UCSD-AML1 (cell line): ENCODE results near the gene PCBP1.
"Not testable (repeated sequence)": the region's sequence is repeated elsewhere in the genome, so short reads cannot be mapped to it uniquely, and the experiment has no call there.

Source experiments
- DNase-seq: peaks from one replicate; lab custom pipeline; 2025; ENCODE audit not compliant: unreplicated experiment; lab: John Stamatoyannopoulos, UW

Gene PCBP1

DNA sequence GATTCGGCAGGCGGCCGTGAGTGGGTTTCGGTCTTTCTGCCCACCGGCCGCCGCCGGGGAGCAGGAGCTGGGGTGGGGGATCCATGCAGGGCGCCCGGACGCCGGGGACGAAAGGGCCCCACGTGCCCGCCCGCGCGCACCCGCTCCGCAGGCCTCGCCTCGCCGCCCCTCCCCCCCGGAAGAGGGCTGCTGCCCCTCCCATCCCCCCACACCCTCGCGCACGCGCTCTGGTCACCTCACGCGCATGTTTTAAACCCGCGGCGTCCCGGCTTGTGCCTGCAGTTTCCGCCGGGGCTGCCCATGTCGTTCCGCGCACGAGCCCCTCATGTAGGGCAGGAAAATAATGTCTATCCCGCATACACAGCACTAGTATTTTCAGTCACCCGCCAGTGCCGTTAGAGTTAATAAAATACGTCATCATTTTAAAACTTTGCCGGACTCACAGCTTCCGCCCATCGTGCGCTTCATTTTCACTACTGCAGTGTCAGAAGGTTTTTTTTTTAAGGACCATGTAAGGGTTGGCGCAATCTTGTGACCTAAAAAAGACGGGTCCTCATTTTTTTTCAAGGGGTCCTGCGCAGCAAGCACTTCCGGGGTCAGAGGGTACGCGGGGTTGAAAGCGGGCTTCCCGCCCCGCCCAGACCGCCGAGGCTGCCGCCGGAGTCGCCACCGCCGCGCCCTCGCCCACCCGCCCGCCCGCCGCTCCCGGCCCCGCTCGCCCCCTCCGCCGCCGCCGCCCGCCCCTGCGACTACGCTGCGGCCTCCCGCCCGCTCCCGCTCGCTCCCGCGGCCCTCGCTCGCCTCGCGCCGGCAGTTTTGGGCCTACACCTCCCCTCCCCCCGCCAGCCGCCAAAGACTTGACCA lies at the start of gene PCBP1:
PCBP1 (plus strand) TSS at position 640 of the 864 bp plus-strand sequence. CDS start 267 bp downstream, outside the sequence.
- peak; percentile 94 for DNase-seq

DNA sequence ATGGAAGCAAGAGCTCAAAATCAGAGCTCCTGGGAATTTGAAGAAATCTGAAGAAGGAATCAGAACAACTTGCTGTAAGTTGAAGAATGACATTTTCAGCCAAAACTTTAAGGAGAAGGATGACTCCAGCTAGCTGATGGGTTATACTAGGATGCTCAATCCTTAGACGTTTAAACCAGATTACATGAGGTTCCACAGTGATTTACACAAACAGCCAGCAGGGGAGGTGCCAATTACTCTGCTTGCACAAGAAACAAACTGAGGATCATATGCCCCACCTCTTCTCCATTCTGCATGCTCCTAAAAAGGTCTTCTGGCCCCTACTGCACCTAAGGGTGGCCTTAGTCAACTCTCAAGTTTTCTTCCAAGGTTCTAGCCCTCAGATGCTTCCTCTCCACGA lies 47.9 kb upstream of the PCBP1 start:
- DNase-seq, result no peak

- DNase-seq, result no peak
These were observed 45.6 kb upstream of the PCBP1 start for GRCh38 chr2:70041663-70042062.

GRCh38 chr2:70042246-70042645 lies 45.0 kb upstream of the PCBP1 start:
- DNase-seq, result no peak

- peak; percentile 40 for DNase-seq
These were observed 43.9 kb upstream of the PCBP1 start for GRCh38 chr2:70043252-70043875.

DNA sequence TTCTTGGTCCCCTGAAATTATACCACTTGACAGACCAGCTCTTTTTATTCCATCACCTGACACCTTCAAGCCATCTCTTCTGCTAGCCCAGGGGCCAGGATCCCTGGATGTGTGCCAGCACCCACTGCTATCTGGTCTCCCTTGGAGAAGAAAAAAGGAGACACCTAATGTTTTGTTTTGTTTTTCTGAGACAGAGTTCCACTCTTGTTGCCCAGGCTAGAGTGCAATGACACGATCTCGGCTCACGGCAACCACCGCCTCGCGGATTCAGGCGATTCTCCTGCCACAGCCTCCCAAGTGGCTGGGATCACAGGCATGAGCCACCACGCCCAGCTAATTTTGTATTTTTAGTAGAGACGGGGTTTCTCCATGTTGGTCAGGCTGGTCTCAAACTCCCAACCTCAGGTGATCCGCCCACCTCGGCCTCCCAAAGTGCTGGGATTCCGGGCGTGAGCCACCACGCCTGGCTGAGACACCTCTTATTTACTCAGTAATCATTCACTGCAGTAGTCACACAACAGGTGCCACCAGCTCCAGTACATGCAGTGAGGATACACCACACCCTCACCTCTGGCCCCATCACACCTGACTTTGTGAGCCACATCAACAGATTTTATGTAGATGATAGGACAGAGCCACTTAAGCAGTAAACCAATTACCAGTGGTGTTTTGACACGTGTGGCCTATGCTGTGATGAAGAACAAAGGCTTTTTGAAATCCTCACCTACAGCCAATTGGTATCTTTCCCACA lies 42.8 kb upstream of the PCBP1 start:
- no peak for DNase-seq

DNA sequence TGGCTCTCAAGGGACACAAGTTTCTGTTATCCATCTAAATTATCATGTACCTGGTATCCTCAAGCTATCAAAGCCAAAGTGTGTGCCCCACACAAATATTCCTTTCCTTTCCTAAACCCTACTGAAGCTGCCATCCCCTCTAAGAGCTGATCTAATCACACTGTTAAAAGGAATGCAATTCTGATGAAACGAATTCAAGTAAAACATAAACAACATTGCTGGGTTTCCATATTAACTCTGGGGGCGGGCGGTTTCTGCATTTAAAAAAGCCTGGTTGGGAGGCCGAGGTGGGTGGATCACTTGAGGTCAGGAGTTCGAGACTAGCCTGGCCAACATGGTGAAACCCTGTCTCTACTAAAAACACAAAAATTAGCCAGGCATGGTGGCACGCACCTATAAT lies 41.9 kb upstream of the PCBP1 start:
- DNase-seq, result no peak

DNA sequence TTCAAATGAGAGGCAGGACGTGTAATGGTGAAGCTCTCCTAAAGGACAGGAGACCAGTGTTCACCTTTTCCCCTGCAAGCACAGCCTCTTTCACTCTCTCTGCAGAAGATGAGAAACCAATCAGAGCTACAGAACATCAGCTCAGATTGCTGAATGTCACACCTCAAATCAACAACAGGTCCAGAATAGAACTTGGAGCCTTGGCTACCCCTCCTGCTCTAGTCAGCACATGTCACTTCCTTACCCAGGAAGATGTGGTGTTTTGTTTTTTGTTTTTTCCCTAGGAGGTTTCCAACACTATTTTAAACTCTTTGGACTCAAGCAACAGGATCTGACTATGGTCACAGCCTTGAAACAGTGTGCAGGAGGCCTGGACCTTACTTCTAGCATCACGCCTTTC lies 41.3 kb upstream of the PCBP1 start:
- no peak for DNase-seq

GRCh38 chr2:70046534-70046933 lies 40.7 kb upstream of the PCBP1 start:
- DNase-seq, result no peak

DNA sequence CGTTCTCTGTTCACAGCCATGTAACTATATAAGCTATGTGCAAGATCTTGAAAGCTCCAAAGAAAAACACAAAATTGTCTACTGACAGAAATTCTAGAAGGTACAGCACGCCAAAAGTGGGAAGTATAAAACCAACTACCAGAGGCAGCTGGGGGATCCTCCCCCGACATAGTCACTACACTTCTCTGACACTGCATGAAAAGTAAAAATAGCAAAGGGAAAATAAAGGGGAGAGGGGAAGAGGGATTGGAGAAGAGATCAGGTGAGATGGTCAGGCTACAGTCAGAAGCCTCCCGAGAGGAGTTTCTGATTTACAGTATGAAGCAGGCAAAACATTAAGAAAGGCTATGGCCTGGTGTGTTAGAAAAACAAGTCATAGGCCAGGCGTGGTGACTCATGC lies 39.8 kb upstream of the PCBP1 start:
- DNase-seq, result no peak

- DNase-seq, result no peak
These were observed 38.0 kb upstream of the PCBP1 start for GRCh38 chr2:70049255-70049654.

DNA sequence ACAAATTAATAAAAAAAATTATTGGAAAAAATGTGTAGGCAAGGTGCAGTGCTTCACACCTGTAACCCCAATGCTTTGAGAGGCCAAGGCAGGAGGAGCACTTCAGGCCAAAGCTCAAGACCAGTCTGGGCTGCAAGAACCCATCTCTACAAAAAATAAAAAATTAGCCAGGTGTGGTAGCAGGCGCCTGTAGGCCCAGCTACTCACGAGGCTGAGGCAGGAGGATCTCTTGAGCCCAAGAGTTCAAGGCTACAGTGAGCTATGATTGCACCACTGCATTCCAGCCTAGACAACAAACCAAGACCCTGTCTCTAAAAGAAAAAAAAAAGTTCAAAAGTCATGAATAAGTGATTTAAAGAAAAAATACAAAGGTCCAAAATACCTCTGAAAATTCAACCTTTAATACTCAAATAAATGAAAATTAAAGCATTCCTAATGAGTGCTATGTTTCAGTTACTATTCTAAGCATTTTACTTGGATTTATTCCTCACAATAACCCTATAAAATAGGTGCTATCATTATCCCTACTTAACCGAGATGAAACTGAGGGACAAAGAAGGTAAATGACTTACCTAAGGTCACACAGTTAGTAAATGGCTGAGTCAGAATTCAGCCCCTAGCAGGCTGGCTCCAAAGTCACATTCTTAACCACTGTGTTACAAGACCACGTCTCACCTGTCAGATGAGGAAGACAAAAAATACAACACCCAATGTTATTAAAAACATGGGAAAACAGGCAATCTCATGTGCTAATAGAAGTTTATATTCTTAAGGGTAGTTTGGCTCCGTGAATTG lies 36.4 kb upstream of the PCBP1 start:
- DNase-seq, result no peak

- not testable (repeated sequence) for DNase-seq
These were observed 32.0 kb upstream of the PCBP1 start for GRCh38 chr2:70055259-70055658.

GRCh38 chr2:70061317-70061716 lies 26.0 kb upstream of the PCBP1 start:
- DNase-seq, result no peak

DNA sequence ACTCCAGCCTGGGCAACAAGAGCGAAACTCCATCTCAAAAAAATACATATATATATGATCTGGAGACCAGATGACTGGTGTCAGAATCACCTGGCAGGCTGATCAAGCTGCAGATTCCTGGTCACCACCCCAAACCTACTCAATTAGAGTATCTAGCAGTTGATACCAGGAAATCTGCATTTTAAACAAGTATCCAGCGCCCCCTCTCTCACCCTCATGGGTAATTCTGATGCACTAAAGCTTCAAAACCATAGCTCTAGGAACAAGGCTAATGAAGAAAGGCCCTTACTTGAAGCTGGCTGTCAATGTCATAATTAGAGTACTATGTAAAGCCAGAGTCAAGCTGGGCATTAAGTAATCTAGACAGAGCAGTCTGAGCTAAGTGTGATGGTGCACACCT lies 25.0 kb upstream of the PCBP1 start:
- DNase-seq, result no peak

DNA sequence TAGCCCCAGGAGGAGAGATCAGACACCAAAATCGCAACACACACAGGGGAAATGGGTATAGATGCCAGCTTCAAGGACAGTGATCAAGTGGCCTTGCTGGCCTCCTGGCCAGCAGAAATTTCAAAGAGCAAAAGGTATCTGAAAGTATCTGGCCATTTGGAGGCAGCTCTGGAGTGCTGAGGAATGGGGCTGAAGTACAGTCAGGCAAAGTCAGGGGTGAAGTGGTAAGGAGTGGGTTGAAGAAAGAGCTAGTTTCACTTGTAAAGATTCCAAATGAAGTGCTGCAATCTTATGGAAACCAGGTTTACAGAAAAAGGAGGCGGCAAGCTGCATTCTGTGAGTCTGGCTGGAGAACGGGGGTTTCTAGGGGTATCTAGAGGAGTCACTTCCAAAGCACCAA lies 19.2 kb upstream of the PCBP1 start:
- DNase-seq, result no peak

DNA sequence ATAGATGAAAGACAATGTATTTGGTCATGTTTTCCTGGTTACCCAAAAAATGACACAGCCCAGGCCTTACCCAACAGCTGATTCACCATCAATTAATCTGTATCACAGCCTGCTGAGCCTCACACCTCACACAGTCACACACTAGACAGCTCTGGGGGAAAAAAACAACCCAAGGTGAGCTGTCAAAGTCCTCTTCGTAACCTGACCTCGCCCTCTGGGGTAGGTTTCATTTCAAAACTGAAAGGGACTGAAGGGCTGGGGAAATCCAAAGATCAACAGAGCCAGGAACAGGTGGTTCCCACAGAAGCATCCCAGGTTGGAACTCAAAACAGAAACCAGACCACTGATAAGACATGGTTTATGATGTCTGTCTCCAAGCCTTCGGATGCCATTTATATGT lies 18.2 kb upstream of the PCBP1 start:
- DNase-seq, result no peak

GRCh38 chr2:70070542-70071268 lies 16.6 kb upstream of the PCBP1 start:
- DNase-seq, result peak; percentile 32

- DNase-seq, result no peak
These were observed 13.8 kb upstream of the PCBP1 start for GRCh38 chr2:70073493-70073892.

DNA sequence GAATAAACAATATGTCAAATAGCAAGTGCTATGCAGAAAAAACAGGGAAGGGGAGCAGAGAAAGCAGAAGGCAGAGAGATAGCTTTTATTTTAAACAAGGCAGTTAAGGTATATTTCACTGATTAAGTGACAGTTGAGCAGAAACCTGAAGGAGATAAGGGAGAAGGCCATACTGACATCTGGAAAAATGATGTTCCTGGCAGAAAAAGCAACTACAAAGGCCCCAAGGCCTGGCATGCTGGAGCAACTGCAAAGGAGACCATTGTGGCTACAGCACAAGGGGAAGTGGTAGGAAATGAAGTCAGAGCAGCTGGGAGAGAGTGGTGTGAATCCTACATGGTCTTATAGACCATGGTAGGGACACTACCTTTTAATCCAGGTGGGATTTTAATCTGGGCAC lies 8.9 kb upstream of the PCBP1 start:
- no peak for DNase-seq
